Measurements from ENCODE around the gene EVPL.

DNA sequence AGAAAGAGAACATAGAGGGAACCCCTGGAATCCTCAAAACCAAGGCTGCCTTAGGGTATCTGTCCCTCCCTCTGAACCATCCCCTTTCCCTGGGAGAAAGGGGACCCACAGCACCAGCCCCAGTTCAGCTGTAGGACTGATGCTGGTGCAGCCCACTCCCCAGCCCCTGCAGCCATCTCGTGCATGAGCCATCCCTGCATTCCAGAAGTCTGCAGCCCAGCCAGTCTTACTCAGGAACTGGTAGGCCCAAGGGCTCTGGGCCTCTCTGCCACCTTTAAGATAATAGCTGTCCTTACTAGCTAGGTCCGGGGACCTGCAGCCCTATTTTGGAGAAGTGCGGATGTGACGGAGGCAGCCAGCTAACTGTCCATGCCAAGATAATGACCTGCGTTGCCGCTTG is 6.0 kb upstream of the EVPL start:
- TF ChIP-seq POLR2AphosphoS5 (IDR thresholded peaks at IDR 0.05; ENCODE audit: low read depth, low read length) = no peak
- TF ChIP-seq, protein P1, sequence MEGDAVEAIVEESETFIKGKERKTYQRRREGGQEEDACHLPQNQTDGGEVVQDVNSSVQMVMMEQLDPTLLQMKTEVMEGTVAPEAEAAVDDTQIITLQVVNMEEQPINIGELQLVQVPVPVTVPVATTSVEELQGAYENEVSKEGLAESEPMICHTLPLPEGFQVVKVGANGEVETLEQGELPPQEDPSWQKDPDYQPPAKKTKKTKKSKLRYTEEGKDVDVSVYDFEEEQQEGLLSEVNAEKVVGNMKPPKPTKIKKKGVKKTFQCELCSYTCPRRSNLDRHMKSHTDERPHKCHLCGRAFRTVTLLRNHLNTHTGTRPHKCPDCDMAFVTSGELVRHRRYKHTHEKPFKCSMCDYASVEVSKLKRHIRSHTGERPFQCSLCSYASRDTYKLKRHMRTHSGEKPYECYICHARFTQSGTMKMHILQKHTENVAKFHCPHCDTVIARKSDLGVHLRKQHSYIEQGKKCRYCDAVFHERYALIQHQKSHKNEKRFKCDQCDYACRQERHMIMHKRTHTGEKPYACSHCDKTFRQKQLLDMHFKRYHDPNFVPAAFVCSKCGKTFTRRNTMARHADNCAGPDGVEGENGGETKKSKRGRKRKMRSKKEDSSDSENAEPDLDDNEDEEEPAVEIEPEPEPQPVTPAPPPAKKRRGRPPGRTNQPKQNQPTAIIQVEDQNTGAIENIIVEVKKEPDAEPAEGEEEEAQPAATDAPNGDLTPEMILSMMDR (IDR thresholded peaks at IDR 0.05 in 2 of 3, conservative IDR thresholded peaks at IDR 0.05 in 1 of 3; ENCODE audit: borderline replicate concordance in 1 of 3, insufficient read depth in 1 of 3, low read depth in 2 of 3, low read length in 2 of 3) = no peak
- no peak for TF ChIP-seq CEBPB (IDR thresholded peaks at IDR 0.05; ENCODE audit: low read depth)
- no peak for TF ChIP-seq SIN3A (IDR thresholded peaks at IDR 0.05; ENCODE audit: low read depth)
- TF ChIP-seq EGR1 (IDR thresholded peaks at IDR 0.05; ENCODE audit: low read depth) = no peak
- TF ChIP-seq EZH2 (IDR thresholded peaks at IDR 0.05) = no peak
- TF ChIP-seq, protein P2, sequence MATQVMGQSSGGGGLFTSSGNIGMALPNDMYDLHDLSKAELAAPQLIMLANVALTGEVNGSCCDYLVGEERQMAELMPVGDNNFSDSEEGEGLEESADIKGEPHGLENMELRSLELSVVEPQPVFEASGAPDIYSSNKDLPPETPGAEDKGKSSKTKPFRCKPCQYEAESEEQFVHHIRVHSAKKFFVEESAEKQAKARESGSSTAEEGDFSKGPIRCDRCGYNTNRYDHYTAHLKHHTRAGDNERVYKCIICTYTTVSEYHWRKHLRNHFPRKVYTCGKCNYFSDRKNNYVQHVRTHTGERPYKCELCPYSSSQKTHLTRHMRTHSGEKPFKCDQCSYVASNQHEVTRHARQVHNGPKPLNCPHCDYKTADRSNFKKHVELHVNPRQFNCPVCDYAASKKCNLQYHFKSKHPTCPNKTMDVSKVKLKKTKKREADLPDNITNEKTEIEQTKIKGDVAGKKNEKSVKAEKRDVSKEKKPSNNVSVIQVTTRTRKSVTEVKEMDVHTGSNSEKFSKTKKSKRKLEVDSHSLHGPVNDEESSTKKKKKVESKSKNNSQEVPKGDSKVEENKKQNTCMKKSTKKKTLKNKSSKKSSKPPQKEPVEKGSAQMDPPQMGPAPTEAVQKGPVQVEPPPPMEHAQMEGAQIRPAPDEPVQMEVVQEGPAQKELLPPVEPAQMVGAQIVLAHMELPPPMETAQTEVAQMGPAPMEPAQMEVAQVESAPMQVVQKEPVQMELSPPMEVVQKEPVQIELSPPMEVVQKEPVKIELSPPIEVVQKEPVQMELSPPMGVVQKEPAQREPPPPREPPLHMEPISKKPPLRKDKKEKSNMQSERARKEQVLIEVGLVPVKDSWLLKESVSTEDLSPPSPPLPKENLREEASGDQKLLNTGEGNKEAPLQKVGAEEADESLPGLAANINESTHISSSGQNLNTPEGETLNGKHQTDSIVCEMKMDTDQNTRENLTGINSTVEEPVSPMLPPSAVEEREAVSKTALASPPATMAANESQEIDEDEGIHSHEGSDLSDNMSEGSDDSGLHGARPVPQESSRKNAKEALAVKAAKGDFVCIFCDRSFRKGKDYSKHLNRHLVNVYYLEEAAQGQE (IDR thresholded peaks at IDR 0.05; ENCODE audit: low read depth) = no peak
- TF ChIP-seq ZFX (IDR thresholded peaks at IDR 0.05) = no peak
- TF ChIP-seq, protein P3, sequence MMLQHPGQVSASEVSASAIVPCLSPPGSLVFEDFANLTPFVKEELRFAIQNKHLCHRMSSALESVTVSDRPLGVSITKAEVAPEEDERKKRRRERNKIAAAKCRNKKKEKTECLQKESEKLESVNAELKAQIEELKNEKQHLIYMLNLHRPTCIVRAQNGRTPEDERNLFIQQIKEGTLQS (IDR thresholded peaks at IDR 0.05) = no peak
- no peak for TF ChIP-seq YY1 (IDR thresholded peaks at IDR 0.05; ENCODE audit: extremely low read depth, insufficient replicate concordance, low read depth, low read length)
- no peak for TF ChIP-seq EZH2phosphoT487 (IDR thresholded peaks at IDR 0.05; ENCODE audit: borderline replicate concordance)
- no peak for TF ChIP-seq ZNF274 (IDR thresholded peaks at IDR 0.05; ENCODE audit: low read depth, low read length)
- TF ChIP-seq, protein P4, sequence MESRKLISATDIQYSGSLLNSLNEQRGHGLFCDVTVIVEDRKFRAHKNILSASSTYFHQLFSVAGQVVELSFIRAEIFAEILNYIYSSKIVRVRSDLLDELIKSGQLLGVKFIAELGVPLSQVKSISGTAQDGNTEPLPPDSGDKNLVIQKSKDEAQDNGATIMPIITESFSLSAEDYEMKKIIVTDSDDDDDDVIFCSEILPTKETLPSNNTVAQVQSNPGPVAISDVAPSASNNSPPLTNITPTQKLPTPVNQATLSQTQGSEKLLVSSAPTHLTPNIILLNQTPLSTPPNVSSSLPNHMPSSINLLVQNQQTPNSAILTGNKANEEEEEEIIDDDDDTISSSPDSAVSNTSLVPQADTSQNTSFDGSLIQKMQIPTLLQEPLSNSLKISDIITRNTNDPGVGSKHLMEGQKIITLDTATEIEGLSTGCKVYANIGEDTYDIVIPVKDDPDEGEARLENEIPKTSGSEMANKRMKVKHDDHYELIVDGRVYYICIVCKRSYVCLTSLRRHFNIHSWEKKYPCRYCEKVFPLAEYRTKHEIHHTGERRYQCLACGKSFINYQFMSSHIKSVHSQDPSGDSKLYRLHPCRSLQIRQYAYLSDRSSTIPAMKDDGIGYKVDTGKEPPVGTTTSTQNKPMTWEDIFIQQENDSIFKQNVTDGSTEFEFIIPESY (IDR thresholded peaks at IDR 0.05; ENCODE audit: extremely low read depth, insufficient replicate concordance, low read length) = no peak
